Superior temporal gyrus (tissue), 1 donor: ENCODE results near the gene BTBD9.

Experiments
- DNase-seq: peaks from one replicate; pipeline ENCODE4 v3.0.0-alpha.2; 2016; ENCODE audit errors: extremely low spot score

The BTBD9 gene

DNA sequence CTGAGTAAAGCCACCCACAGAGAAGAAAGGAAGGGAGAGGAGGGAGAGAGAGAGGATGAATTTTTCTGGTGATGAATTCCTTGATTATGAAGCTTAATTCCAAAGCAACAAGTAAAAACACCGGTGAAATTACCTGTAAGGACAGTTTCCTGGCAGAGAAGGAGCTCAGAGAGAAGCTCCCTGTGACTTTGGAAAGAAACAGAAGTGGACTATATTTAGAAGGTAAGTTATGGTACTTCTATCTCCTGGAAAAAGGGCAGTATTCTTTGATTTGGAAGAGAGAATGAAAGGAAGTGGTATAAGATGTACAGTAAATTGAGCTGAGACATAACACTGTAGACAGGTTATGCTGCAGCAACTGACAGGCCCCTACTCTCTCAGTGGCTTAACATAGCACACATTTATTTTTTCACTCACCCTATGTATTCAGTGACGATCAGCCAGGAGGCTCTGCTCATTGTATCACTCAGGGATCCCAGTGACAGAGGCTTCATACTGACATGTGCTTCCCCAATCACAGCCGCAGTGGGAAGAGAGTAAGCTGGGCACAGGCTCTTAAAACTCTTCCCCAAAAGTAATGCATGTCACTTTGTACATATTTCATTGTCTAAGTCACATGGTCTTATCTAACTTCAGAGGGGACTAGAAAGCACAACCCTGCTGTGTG is 349.5 kb downstream of the BTBD9 start:
- no peak for DNase-seq

DNA sequence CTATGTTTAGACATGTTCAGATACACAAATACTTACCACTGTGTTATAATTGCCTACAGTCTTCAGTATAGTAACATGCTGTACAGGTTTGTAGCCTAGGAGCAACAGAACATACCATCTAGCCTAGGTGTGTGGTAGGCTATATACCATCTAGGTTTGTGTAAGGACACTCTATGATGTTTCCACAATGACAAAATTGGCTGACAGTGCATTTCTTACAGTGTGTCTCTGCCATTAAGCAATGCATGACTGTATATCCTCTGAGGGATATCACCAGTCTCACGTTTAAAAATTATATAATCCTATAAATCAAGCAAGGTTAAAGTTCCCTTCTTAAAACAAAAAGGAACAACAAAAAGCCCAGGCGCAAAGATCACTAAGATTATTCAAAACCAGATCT is 352.2 kb downstream of the BTBD9 start:
- no peak for DNase-seq

DNA sequence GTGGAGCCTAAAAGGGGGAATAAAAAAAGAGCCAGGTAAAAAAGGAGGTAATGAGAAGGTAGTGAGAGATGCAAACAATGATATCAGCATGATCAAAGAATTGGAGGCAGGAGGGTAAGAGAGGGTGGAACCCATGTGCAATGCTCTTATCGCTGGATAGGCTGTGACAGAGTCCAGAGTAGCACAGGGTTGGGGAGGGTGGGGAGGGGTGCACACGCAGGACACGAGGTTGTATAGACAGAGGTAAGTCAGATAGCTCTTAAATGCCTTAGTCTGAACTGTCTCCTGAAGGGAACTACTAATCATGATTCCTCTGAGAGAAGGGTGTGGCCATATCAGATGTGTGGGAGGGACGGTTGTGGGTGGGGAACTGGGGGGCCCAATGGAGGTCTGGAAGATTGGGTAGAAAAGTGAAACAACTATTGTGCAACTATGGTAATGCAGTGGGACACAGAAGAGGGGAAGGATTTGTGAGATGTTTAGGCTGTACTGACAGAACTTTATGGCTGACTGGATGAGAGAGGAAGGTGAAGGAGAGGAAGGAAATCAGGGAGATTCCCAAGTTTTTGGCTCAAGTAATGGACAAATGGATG is 354.8 kb downstream of the BTBD9 start:
- DNase-seq, result no peak

- no peak for DNase-seq
Observed at GRCh38 chr6:38283734-38284362, 355.9 kb downstream of the BTBD9 start.

GRCh38 chr6:38282911-38283310 is 356.8 kb downstream of the BTBD9 start:
- no peak for DNase-seq

DNA sequence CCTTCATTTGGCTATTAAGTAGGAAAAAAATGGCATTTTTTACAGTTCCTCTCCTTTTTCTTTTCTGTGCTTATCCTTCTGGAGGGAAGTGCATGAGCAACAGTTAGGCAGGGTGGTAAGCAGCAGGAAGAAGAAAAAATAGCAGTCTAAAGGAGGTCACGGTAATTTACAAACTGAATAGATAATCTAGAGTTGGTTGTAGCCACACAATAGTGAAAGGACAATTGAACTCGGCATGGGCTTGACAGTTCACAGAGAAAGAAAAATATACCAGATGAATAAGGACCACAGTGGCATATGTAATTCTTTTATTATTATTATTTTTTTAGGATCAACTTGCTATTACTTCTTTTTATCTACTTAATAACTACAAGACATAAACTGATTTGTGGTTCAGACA is 358.6 kb downstream of the BTBD9 start:
- DNase-seq, result peak; percentile 74

DNA sequence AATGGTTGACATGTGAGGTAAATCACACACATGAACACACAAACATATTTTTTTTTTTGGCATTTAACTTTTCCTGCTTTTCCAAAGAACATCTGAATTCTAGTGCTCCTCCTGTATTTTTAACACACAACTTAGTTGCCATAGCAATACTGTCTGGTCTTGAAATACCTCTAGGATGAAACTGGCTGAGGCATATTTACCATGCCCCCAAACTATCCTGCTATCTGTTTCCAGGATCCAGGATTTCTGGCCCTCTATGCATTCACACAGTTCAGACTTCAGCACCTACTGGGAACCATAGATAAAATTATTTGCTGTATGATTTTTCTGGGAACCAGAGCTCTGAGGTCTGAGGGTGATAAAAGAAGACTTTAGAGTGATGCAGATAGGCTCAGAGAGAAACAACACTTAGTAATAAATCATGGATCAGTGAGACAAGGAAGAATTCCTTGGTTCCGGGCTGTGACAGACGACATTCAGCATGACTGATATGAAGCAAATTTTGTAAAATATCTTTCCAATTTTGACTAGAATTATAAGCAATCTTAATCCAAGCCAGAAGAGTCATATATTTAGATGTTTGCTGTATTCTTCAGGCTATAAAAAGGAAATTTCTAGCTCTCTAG is 359.7 kb downstream of the BTBD9 start:
- DNase-seq, result no peak

DNA sequence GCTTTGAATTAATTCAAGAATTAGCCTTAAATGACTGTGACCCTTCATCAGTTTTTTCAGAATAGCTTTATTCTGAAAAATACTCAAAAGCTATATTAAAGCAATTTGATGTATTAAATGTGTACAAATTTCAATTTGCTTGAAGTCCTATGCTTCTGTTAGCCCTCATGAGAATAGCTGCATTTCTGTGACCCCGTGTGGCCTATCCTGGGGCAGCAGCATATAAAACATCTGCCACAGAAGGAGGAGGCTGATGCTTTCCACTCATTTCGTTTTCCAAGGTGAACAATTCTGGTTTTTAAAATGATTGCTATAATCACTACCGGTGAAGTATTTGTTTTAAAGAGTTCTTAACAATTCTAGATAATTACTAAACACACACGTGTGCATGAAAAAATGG is 360.3 kb downstream of the BTBD9 start:
- peak; percentile 76 for DNase-seq

GRCh38 chr6:38273325-38273724 is 366.4 kb downstream of the BTBD9 start:
- no peak for DNase-seq

DNA sequence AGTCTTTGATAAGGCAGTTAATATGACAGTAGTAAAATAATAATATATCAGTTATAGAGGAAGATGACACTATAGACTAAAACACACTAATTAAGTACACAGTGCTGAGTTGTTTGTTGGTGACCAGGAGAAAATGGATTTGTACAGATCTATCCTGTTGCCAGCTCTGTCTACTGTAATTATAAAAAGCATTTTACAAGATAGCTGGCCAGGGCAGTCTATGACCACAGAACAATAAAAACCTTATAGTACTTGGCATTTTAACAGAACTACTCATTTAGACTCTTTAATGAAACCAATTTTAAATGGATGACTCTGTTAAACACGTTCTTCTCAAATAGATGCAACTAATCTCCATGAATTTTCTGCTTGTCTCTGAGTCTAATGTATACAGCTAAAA is 367.5 kb downstream of the BTBD9 start:
- peak; percentile 23 for DNase-seq

- DNase-seq, result no peak
Observed at GRCh38 chr6:38271081-38271480, 368.6 kb downstream of the BTBD9 start.

DNA sequence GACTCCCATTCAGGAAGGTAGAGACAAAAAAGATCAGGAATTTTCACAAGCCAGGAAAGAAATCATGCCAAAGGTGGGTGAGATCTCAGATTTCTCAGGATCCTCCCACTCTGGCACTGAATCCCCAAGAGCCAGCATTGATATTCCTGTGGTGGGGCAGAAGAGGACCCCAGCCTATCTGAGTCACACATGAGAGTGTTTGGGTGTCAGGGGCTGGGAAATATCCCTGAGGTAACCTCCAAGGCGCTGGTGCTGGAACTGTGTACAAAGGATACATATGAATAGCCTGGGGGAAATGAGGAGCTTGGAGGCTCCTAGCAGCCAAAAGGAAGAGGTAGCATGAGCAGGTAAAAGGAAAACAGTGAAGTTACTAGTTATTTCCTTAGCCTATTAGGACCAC is 369.4 kb downstream of the BTBD9 start:
- DNase-seq, result peak; percentile 13

GRCh38 chr6:38269461-38270172 is 370.1 kb downstream of the BTBD9 start:
- peak; percentile 69 for DNase-seq

DNA sequence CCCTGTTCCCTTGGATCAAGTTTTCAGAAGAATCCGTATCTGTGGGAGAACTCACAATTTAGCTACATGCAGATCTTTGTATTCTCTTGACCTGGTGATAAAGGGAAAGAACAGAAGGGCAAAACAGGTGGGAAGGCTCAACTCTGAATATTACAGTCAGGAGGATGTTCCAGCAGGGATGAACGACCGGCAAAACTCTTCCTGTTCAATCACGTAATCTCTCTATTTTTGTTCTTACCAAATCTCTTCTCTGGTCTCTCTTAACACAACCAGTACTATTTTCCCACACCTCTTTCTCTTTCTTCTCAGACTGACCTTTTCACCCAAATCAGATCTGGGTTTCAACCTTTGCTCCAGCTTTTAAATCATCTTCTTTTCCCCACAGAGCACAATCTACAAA is 371.4 kb downstream of the BTBD9 start:
- no peak for DNase-seq

- DNase-seq, result peak; percentile 15
Observed at GRCh38 chr6:38266921-38267354, 372.8 kb downstream of the BTBD9 start.

DNA sequence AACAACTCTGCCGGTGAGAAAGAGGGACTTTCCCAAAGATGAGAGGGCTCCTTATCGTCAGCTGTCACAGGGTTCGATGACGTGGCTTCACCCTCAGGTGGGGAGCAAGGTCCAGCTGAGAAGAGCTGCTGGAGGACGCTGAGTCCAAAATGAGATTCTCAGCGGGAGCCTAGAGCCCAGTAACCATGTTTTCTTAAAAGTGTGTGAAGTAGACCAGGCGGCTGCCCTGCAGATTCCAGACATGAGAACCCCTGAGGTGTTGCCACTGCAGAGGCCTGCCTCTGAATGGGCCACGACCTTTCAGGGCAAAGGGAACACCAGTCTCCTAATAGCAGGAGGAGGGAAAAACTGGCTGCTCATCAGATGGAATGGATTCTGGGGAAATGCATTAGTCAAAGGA is 375.1 kb downstream of the BTBD9 start:
- DNase-seq, result no peak

- DNase-seq, result peak; percentile 90
Observed at GRCh38 chr6:38262609-38263008, 377.1 kb downstream of the BTBD9 start.

GRCh38 chr6:38262026-38262425 is 377.7 kb downstream of the BTBD9 start:
- DNase-seq, result peak; percentile 67

- no peak for DNase-seq
Observed at GRCh38 chr6:38261626-38262025, 378.1 kb downstream of the BTBD9 start.

GRCh38 chr6:38259736-38260135 is 380.0 kb downstream of the BTBD9 start:
- no peak for DNase-seq

GRCh38 chr6:38248500-38249234 is 391.1 kb downstream of the BTBD9 start:
- DNase-seq, result no peak
